ENCODE measurements around the gene PSENEN. TPM values are rescaled to one million over a fixed set of nuclear protein-coding genes. Genes with fewer than 3 reads are reported as not detected.

PSENEN gene
- total RNA-seq, 6 experiments from 2014 or later = 24.2 to 42.9 (median 35.8) TPM

- Histone ChIP-seq H3K27ac (no peak overlapping the region), H3K9me3 (no peaks in the 10 kb centered on the region)
- intact Hi-C loops (cut with DNase I) = no loop called here
Measured at GRCh38 chr19:35776102-35776788, 30.8 kb downstream of the PSENEN start.

DNA sequence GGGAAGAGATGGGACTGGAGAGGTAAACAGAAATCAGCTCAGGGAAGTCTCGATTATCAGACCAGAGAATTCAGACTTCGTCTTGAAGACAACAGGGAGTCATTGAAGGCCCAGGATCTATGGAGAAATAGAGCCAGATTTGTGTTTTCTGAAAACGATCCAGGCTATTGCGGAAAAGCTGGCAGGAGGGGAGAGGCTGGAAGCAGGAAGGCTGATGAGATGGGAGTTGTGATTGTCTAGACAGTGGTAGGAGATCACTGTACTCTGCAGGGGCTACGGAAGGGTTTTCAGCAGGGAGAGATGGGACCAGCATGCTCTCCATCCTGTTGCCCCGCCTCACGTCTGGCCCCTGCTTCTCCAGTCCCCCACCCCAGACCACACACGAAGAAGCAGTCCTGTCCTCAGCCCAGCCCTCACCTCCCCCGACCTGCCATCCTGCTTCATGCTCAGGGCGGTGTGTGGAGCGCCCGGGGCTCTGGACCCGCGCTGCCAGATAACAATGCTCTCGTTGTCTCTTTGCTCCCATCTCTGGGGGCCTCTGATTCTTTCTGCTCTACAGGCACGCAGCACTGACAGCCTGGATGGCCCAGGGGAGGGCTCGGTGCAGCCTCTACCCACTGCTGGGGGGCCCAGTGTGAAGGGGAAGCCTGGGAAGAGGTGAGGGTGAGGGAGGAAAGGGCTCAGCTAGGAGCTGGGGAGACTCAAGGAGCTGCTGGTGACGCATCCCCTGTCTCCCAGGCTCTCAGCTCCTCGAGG lies 31.8 kb downstream of the PSENEN start:
- Histone ChIP-seq H3K27me3 (no peaks in the 10 kb centered on the region), H3K36me3 (no peaks in the 10 kb centered on the region), H3K4me1 (no peaks in the 10 kb centered on the region), H3K4me3 (no peak overlapping the region), H3K9me3 (no peaks in the 10 kb centered on the region), H3K27ac (no peak overlapping the region)
- DNase-seq (no peak), ATAC-seq (no peak)
- 76% methylated on average over 14 of the region's 19 CpGs for WGBS (ENCODE audit: insufficient coverage, low coverage, low lambda C conversion rate, missing lambda C conversion rate)
- TF ChIP-seq, protein P1, sequence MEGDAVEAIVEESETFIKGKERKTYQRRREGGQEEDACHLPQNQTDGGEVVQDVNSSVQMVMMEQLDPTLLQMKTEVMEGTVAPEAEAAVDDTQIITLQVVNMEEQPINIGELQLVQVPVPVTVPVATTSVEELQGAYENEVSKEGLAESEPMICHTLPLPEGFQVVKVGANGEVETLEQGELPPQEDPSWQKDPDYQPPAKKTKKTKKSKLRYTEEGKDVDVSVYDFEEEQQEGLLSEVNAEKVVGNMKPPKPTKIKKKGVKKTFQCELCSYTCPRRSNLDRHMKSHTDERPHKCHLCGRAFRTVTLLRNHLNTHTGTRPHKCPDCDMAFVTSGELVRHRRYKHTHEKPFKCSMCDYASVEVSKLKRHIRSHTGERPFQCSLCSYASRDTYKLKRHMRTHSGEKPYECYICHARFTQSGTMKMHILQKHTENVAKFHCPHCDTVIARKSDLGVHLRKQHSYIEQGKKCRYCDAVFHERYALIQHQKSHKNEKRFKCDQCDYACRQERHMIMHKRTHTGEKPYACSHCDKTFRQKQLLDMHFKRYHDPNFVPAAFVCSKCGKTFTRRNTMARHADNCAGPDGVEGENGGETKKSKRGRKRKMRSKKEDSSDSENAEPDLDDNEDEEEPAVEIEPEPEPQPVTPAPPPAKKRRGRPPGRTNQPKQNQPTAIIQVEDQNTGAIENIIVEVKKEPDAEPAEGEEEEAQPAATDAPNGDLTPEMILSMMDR (IDR thresholded peaks at IDR 0.05) = no peak
- TF ChIP-seq POLR2A (IDR thresholded peaks at IDR 0.05) = no peak
- intact Hi-C loops (cut with DNase I) = no loop called here

More at GRCh38 chr19:35776102-35776788, 30.8 kb downstream of the PSENEN start:
- Histone ChIP-seq H3K4me3 (peak overlapping the region; percentile 73 to 81 (median 78)), H3K27me3 (no peaks in the 10 kb centered on the region), H3K4me1 (no peaks in the 10 kb centered on the region), H3K36me3 (no peaks in the 10 kb centered on the region)
- no peak for TF ChIP-seq POLR2A (IDR thresholded peaks at IDR 0.05)
- TF ChIP-seq, protein P1 (IDR thresholded peaks at IDR 0.05) = no peak
- DNase-seq (no peak), ATAC-seq (no peak)
- WGBS (ENCODE audit: insufficient coverage, low coverage, low lambda C conversion rate, missing lambda C conversion rate) = 51% methylated on average over 10 of the region's 13 CpGs

DNA sequence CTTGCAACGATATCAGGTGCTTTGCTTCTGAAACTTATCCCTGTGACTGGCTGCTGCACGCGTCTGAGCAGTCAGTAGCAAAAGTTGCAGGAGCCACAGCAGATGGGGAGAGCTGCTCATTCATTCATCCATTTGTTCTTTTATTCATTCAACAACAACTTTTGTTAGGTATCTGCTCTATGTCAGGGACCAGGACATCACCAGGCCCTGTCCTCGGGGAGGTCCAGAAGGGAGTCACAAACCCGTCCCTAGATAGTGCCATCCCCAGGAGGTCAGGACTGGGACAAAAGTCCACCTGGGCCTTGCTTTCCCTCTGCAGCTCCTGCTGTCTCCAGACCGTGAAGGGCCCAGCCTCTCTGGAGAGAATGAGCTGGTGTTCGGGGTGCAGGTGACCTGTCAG lies 32.5 kb downstream of the PSENEN start:
- TF ChIP-seq, protein P1 (IDR thresholded peaks at IDR 0.05) = no peak
- TF ChIP-seq POLR2A (IDR thresholded peaks at IDR 0.05) = no peak
- H3K9me3 ChIP-seq = no peaks in the 10 kb centered on the region
- WGBS (ENCODE audit: insufficient coverage, low coverage, low lambda C conversion rate, missing lambda C conversion rate) = 85% methylated on average over 5 of the region's 7 CpGs
- intact Hi-C loops (cut with DNase I) = no loop called here
- no peak overlapping the region for H3K27ac ChIP-seq
- DNase-seq = no peak
- no peak overlapping the region for H3K4me3 ChIP-seq
- H3K27me3 ChIP-seq = no peaks in the 10 kb centered on the region
- no peaks in the 10 kb centered on the region for H3K36me3 ChIP-seq
- no peak for ATAC-seq
- no peaks in the 10 kb centered on the region for H3K4me1 ChIP-seq

GRCh38 chr19:35779033-35779432 lies 33.6 kb downstream of the PSENEN start:
- Histone ChIP-seq H3K9me3 (no peaks in the 10 kb centered on the region), H3K4me3 (no peak overlapping the region), H3K4me1 (no peaks in the 10 kb centered on the region), H3K27me3 (no peaks in the 10 kb centered on the region), H3K27ac (no peak overlapping the region), H3K36me3 (no peaks in the 10 kb centered on the region)
- no peak for DNase-seq
- no peak for TF ChIP-seq POLR2A (IDR thresholded peaks at IDR 0.05)
- TF ChIP-seq, protein P1 (IDR thresholded peaks at IDR 0.05) = no peak
- ATAC-seq = no peak
- intact Hi-C loops (cut with DNase I) = no loop called here
- WGBS (ENCODE audit: insufficient coverage, low coverage, low lambda C conversion rate, missing lambda C conversion rate) = 95% methylated on average over 8 of the region's 8 CpGs

Data from right lobe of liver (tissue), 6 donors.